Spleen (tissue), 7 donors: ENCODE data around the gene MAD2L1BP.

Experiments used
- POLR2A ChIP-seq, 3 donors: fragments of 450-650 bp; IDR thresholded peaks; one replicate each; pipeline ENCODE4 v1.5.1; 2017; ENCODE audit warnings: antibody characterized with exemption in 3 of 3, mild to moderate bottlenecking in 1 of 3
- POLR2AphosphoS5 ChIP-seq, 3 donors: sonication (generic); formaldehyde crosslinking; IDR thresholded peaks; one replicate each; pipeline ENCODE4 v1.5.1; 2017; ENCODE audit warnings: antibody characterized with exemption in 3 of 3
- TF ChIP-seq, protein P1 (sequence below), 11 experiments: fragments of 200-600 bp in 7 of 11; fragments of 450-650 bp in 4 of 11; sonication (generic) in 4 of 11; IDR thresholded peaks in 8 of 11; conservative IDR thresholded peaks in 3 of 11; 1 replicate in 7 of 11; 2 replicates in 4 of 11; pipeline versions ENCODE4 v1.4.0 to v1.8.0; 2016 to 2021; ENCODE audit warnings: antibody characterized with exemption in 11 of 11, inconsistent platforms in 4 of 11, mild to moderate bottlenecking in 1 of 11
- donor health status: DM: no; HTN: no; CAD: no; lungs with moderate emphysema.
- donor health status: DM: no; HTN: no; CAD: no.
- donor health status: DM: no; HTN: no; CAD: no.

DNA sequence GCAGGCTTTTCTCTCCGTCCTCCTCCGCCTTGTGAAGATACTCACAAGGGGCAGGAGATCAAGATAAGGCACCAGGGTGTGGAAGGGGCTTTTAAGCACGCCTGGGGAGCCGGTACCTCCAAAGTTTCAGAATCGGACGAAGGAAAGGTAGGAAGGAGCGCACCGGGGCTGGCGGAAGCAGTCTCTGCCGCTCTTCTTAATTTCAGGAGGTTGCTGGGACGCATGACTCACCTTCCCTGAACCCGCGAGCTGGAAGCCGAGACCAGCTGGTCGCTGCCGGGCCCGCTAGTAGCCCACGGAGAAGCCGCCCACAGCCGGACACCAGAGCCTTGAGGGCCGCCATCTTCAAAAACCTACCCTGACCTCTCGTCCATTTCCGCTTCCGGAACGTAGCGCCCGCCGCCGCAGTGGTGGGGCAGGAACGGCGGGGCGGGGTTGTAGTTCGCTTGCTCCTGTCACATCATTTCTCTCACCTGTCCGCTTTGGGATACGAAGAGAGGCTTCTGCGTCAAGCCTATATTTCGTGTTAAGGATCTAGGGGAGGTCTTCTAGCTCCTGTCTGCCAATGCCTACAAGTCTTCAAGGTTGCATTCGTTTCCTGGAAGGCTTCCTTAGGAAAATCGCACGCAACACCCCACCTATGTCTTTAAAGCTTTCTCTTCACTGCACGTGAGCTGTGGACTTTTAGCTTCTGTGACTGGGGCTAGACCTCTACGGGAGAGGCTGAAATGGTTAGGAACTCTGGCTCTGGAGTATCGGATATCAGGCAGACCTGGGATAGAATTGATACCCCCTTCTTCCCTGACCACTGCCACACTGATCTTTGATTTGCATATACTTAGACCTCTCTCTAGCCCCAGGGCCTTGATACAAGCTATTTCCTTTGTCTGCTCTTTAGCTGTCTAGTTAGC is 52.1 kb downstream of the MAD2L1BP start, which contains the start of gene MRPS18A:
- TF ChIP-seq, protein P1, sequence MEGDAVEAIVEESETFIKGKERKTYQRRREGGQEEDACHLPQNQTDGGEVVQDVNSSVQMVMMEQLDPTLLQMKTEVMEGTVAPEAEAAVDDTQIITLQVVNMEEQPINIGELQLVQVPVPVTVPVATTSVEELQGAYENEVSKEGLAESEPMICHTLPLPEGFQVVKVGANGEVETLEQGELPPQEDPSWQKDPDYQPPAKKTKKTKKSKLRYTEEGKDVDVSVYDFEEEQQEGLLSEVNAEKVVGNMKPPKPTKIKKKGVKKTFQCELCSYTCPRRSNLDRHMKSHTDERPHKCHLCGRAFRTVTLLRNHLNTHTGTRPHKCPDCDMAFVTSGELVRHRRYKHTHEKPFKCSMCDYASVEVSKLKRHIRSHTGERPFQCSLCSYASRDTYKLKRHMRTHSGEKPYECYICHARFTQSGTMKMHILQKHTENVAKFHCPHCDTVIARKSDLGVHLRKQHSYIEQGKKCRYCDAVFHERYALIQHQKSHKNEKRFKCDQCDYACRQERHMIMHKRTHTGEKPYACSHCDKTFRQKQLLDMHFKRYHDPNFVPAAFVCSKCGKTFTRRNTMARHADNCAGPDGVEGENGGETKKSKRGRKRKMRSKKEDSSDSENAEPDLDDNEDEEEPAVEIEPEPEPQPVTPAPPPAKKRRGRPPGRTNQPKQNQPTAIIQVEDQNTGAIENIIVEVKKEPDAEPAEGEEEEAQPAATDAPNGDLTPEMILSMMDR (IDR thresholded peaks at IDR 0.05 in 8 of 11, conservative IDR thresholded peaks at IDR 0.05 in 3 of 11): peak in 1 of 11 experiments; percentile 20
- TF ChIP-seq POLR2A (IDR thresholded peaks at IDR 0.05) (no peak), POLR2AphosphoS5 (IDR thresholded peaks at IDR 0.05) (peak; percentile 89 to 91 (median 90))
